HepG2 (cell line): ENCODE measurements around the gene CRK. TPM values are rescaled to one million over a fixed set of nuclear protein-coding genes. Genes with fewer than 3 reads are reported as not detected.
A peak's percentile ranks its signal among the peaks of the same experiment; 100 is the strongest.

ENCODE experiments used
- FOXK1 ChIP-seq: sonication (generic); formaldehyde crosslinking; IDR thresholded peaks from 2 replicates; pipeline ENCODE4 v1.4.0; 2020; ENCODE audit warnings: low read depth, missing genetic modification reagents, borderline replicate concordance
- HIVEP1 ChIP-seq: sonication (generic); formaldehyde crosslinking; IDR thresholded peaks from 2 replicates; pipeline ENCODE4 v1.4.0; 2020; ENCODE audit warnings: mild to moderate bottlenecking, missing genetic modification reagents
- KAT7 ChIP-seq: IDR thresholded peaks from 2 replicates; pipeline ENCODE4 v1.6.1; 2018; ENCODE audit warnings: borderline replicate concordance, missing compliant biosample characterization
- KMT2A ChIP-seq: sonication (generic); formaldehyde crosslinking; IDR thresholded peaks from 2 replicates; pipeline ENCODE4 v1.4.0; 2020; ENCODE audit warnings: missing genetic modification reagents
- NFIC ChIP-seq: IDR thresholded peaks from 2 replicates; pipeline ENCODE4 v1.6.1; 2012; ENCODE audit warnings: mild to moderate bottlenecking, low read length, inconsistent platforms
- SIN3A ChIP-seq: IDR thresholded peaks from 2 replicates; pipeline ENCODE4 v1.6.1; 2011; ENCODE audit warnings: low read depth, mild to moderate bottlenecking, control low read depth, low read length, borderline replicate concordance
- SIX1 ChIP-seq: sonication (generic); formaldehyde crosslinking; IDR thresholded peaks from 2 replicates; pipeline ENCODE4 v1.4.0; 2020; ENCODE audit warnings: missing genetic modification reagents, borderline replicate concordance
- SNRNP70 ChIP-seq: fragments of 200-400 bp; formaldehyde crosslinking; IDR thresholded peaks from 2 replicates; pipeline ENCODE4 v1.6.1; 2017; ENCODE audit warnings: mild to moderate bottlenecking, low read depth, low read length, moderate library complexity
- ZFP82 ChIP-seq: sonication (generic); formaldehyde crosslinking; IDR thresholded peaks from 2 replicates; pipeline ENCODE4 v1.5.1; 2020; ENCODE audit warnings: mild to moderate bottlenecking, missing genetic modification reagents, borderline replicate concordance
- ZNF557 ChIP-seq: sonication (generic); formaldehyde crosslinking; IDR thresholded peaks from 2 replicates; pipeline ENCODE4 v1.4.0; 2020; ENCODE audit warnings: missing genetic modification reagents
- ZNF616 ChIP-seq: sonication (generic); formaldehyde crosslinking; IDR thresholded peaks from 2 replicates; pipeline ENCODE4 v1.5.0; 2020; ENCODE audit warnings: low read depth, mild to moderate bottlenecking, missing genetic modification reagents
- ZNF790 ChIP-seq: sonication (generic); formaldehyde crosslinking; IDR thresholded peaks from 2 replicates; pipeline ENCODE4 v1.8.0; 2022; ENCODE audit warnings: missing genetic modification reagents, mild to moderate bottlenecking, borderline replicate concordance
- ZSCAN20 ChIP-seq: sonication (generic); formaldehyde crosslinking; IDR thresholded peaks from 2 replicates; pipeline ENCODE4 v1.4.0; 2020; ENCODE audit warnings: missing genetic modification reagents, mild to moderate bottlenecking, borderline replicate concordance
- polyA plus RNA-seq, 8 experiments: library from polyadenylated mRNA; depleted of rRNA in 3 of 8; stranded (reverse) in 7 of 8; unstranded in 1 of 8; fragments of >200 nt; fragmentation: Illumina TruSeq in 4 of 8; extraction: Trizol in 4 of 8; gene quantifications; 2 replicates each; pipeline versions ENCODE4 v1.2.1 to v1.2.3, GENCODE V29; 2011 to 2016; ENCODE audit warnings: low read depth in 4 of 8, missing spikeins in 1 of 8, mixed read lengths in 1 of 8; ENCODE audit not compliant: insufficient read depth in 1 of 8
- total RNA-seq, 5 experiments: library from RNA; depleted of rRNA; stranded (reverse); fragments of >200 nt; fragmentation: Illumina TruSeq; extraction: Trizol; gene quantifications; 2 replicates each; pipeline ENCODE4 v1.2.3, GENCODE V29; 2016; ENCODE audit warnings: low read depth in 1 of 5
- TF ChIP-seq, protein P1 (sequence below): sonication (generic); formaldehyde crosslinking; IDR thresholded peaks from 2 replicates; pipeline ENCODE4 v1.4.0; 2020; ENCODE audit warnings: mild to moderate bottlenecking, missing genetic modification reagents
- TF ChIP-seq, protein P2 (sequence below): sonication (generic); formaldehyde crosslinking; IDR thresholded peaks from 2 replicates; pipeline ENCODE4 v1.4.0; 2020; ENCODE audit warnings: missing genetic modification reagents, mild to moderate bottlenecking, borderline replicate concordance
- TF ChIP-seq, protein P3 (sequence below): conservative IDR thresholded peaks from 2 replicates; pipeline ENCODE4 v1.6.1; 2018; ENCODE audit warnings: missing genetic modification reagents
- TF ChIP-seq, protein P4 (sequence below): sonication (generic); formaldehyde crosslinking; IDR thresholded peaks from 2 replicates; pipeline ENCODE4 v1.5.0; 2020; ENCODE audit warnings: missing genetic modification reagents, mild to moderate bottlenecking, borderline replicate concordance
- TF ChIP-seq, protein P5 (sequence below): sonication (generic); formaldehyde crosslinking; IDR thresholded peaks from 2 replicates; pipeline ENCODE4 v1.5.1; 2020; ENCODE audit warnings: mild to moderate bottlenecking, missing genetic modification reagents, borderline replicate concordance
- TF ChIP-seq, protein P6 (sequence below): sonication (generic); formaldehyde crosslinking; IDR thresholded peaks from 2 replicates; pipeline ENCODE4 v1.4.0; 2020; ENCODE audit warnings: missing genetic modification reagents

The CRK gene
- total and polyA plus RNA-seq, 2 of the 13 experiments (the other 11 are each of a cell fraction or from before 2014, with no cell fraction given): 47.4 to 54.2 TPM

DNA sequence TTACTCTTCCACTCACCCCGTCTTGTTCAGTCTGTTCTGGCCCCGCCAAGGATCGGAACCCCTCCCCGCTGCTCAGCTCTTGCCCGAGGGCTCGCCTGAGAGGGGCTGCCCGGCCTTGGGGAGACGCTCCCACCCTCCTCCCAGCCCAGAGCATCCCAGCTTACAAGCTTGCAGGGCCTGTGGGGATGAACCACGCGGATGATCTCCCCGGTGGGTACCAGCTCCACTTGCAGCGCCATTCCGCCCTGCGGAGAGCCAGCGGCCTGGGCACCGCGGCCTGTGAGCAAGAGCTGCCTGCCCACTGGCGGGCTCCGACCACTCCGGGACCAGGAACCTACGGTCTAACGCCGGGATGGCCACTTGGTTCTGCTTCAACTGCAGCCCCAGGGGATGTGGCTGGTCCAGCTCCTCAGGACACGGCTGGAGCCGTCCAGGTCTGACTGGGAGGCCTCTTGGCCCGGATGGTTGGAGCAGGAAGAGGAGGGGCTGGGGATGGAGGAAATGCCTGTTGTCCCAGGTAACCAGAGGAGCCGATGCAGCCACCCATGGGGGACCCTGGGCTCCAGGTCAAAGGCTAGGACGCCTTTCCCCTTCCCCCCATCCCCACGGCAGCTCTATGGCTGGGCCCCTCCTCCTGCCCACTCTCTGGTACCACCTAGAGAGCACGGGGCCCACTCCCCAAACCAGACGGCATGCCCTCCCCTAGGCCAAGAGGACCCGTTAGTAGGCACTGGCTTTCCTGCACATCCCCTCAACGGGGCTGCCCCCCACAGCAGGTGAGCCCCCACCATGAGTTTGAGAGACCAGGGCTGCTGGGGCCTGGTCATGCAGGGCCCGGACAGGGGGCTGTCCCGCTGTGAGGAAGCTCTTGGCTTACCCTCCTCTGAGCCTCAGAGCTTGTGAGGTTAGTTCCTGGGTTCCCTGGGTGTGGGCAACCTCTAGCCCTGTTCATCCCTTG lies 36.5 kb upstream of the CRK start, which contains the start of gene MYO1C (continued):
- TF ChIP-seq, protein P1, sequence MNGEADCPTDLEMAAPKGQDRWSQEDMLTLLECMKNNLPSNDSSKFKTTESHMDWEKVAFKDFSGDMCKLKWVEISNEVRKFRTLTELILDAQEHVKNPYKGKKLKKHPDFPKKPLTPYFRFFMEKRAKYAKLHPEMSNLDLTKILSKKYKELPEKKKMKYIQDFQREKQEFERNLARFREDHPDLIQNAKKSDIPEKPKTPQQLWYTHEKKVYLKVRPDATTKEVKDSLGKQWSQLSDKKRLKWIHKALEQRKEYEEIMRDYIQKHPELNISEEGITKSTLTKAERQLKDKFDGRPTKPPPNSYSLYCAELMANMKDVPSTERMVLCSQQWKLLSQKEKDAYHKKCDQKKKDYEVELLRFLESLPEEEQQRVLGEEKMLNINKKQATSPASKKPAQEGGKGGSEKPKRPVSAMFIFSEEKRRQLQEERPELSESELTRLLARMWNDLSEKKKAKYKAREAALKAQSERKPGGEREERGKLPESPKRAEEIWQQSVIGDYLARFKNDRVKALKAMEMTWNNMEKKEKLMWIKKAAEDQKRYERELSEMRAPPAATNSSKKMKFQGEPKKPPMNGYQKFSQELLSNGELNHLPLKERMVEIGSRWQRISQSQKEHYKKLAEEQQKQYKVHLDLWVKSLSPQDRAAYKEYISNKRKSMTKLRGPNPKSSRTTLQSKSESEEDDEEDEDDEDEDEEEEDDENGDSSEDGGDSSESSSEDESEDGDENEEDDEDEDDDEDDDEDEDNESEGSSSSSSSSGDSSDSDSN: no peak
- TF ChIP-seq SNRNP70 (no peak), FOXK1 (CRISPR knock-in tag) (no peak), HIVEP1 (CRISPR knock-in tag) (0 out of 2 replicates have a peak, but pooled peaks have one; percentile 36), SIN3A (no peak), SIX1 (CRISPR knock-in tag) (no peak), ZSCAN20 (no peak), NFIC (no peak), ZFP82 (CRISPR knock-in tag) (no peak), ZNF790 (CRISPR knock-in tag) (no peak), KMT2A (CRISPR knock-in tag) (no peak), KAT7 (no peak), ZNF557 (CRISPR knock-in tag) (0 out of 2 replicates have a peak, but pooled peaks have one; percentile 54), ZNF616 (CRISPR knock-in tag) (0 out of 2 replicates have a peak, but pooled peaks have one; percentile 13)
- TF ChIP-seq, protein P2, sequence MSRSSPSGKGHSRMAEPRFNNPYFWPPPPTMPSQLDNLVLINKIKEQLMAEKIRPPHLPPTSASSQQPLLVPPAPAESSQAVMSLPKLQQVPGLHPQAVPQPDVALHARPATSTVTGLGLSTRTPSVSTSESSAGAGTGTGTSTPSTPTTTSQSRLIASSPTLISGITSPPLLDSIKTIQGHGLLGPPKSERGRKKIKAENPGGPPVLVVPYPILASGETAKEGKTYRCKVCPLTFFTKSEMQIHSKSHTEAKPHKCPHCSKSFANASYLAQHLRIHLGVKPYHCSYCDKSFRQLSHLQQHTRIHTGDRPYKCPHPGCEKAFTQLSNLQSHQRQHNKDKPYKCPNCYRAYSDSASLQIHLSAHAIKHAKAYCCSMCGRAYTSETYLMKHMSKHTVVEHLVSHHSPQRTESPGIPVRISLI (CRISPR knock-in tag): no peak
- TF ChIP-seq, protein P3, sequence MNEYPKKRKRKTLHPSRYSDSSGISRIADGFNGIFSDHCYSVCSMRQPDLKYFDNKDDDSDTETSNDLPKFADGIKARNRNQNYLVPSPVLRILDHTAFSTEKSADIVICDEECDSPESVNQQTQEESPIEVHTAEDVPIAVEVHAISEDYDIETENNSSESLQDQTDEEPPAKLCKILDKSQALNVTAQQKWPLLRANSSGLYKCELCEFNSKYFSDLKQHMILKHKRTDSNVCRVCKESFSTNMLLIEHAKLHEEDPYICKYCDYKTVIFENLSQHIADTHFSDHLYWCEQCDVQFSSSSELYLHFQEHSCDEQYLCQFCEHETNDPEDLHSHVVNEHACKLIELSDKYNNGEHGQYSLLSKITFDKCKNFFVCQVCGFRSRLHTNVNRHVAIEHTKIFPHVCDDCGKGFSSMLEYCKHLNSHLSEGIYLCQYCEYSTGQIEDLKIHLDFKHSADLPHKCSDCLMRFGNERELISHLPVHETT: no peak
- TF ChIP-seq, protein P4, sequence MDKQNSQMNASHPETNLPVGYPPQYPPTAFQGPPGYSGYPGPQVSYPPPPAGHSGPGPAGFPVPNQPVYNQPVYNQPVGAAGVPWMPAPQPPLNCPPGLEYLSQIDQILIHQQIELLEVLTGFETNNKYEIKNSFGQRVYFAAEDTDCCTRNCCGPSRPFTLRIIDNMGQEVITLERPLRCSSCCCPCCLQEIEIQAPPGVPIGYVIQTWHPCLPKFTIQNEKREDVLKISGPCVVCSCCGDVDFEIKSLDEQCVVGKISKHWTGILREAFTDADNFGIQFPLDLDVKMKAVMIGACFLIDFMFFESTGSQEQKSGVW (CRISPR knock-in tag): no peak
- TF ChIP-seq, protein P5, sequence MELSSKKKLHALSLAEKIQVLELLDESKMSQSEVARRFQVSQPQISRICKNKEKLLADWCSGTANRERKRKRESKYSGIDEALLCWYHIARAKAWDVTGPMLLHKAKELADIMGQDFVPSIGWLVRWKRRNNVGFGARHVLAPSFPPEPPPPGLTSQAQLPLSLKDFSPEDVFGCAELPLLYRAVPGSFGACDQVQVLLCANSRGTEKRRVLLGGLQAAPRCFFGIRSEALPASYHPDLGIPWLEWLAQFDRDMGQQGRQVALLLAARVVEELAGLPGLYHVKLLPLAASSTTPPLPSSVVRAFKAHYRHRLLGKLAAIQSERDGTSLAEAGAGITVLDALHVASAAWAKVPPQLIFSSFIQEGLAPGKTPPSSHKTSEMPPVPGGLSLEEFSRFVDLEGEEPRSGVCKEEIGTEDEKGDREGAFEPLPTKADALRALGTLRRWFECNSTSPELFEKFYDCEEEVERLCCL (CRISPR knock-in tag): no peak
- TF ChIP-seq, protein P6, sequence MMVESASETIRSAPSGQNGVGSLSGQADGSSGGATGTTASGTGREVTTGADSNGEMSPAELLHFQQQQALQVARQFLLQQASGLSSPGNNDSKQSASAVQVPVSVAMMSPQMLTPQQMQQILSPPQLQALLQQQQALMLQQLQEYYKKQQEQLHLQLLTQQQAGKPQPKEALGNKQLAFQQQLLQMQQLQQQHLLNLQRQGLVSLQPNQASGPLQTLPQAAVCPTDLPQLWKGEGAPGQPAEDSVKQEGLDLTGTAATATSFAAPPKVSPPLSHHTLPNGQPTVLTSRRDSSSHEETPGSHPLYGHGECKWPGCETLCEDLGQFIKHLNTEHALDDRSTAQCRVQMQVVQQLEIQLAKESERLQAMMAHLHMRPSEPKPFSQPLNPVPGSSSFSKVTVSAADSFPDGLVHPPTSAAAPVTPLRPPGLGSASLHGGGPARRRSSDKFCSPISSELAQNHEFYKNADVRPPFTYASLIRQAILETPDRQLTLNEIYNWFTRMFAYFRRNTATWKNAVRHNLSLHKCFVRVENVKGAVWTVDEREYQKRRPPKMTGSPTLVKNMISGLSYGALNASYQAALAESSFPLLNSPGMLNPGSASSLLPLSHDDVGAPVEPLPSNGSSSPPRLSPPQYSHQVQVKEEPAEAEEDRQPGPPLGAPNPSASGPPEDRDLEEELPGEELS (CRISPR knock-in tag): no peak; the same call in 1 of the 2 replicates
